ENCODE measurements around the gene PHF13.
A peak's percentile ranks its signal among the peaks of the same experiment; 100 is the strongest.
"Not testable (repeated sequence)": the region's sequence is repeated elsewhere in the genome, so short reads cannot be mapped to it uniquely, and the experiment has no call there.

Gene PHF13

GRCh38 chr1:6599991-6600390 is 13.5 kb upstream of the PHF13 start:
- not testable (repeated sequence) for DNase-seq
- intact Hi-C loops (cut with DNase I) = loop anchor here (10.0 kb wide), 1 partner anchor 45 kb away; the partner anchor contains the start of genes NOL9 and TAS1R1

GRCh38 chr1:6600410-6601048 is 13.0 kb upstream of the PHF13 start:
- intact Hi-C loops (cut with DNase I) = loop anchor here (10.0 kb wide), 1 partner anchor 46 kb away; the partner anchor contains the start of genes NOL9 and TAS1R1
- DNase-seq = peak in 5 of 42 donors; percentile 12 to 53 (median 22)

GRCh38 chr1:6601049-6601922 is 12.2 kb upstream of the PHF13 start:
- intact Hi-C loops (cut with DNase I) = loop anchor here (10.0 kb wide), 1 partner anchor 46 kb away; the partner anchor contains the start of genes NOL9 and TAS1R1
- peak in 41 of 42 donors; percentile 39 to 89 (median 72) for DNase-seq

GRCh38 chr1:6601923-6602668 is 11.4 kb upstream of the PHF13 start:
- DNase-seq = peak in 32 of 42 donors; percentile 24 to 73 (median 50)
- intact Hi-C loops (cut with DNase I) = loop anchor here (10.0 kb wide), 1 partner anchor 47 kb away; the partner anchor contains the start of genes NOL9 and TAS1R1

- DNase-seq = peak; percentile 40 to 97 (median 90)
- intact Hi-C loops (cut with DNase I) = loop anchor here (10.0 kb wide), 1 partner anchor 48 kb away; the partner anchor contains the start of genes NOL9 and TAS1R1
Observed at GRCh38 chr1:6602669-6603237, 10.8 kb upstream of the PHF13 start, which contains the start of gene KLHL21. KLHL21 (minus strand) TSS chr1:6602869; CDS start chr1:6602817, 52 bp downstream.

GRCh38 chr1:6603238-6603914 is 10.2 kb upstream of the PHF13 start:
- intact Hi-C loops (cut with DNase I) = loop anchor here (10.0 kb wide), 1 partner anchor 49 kb away; the partner anchor contains the start of genes NOL9 and TAS1R1
- DNase-seq = peak in 38 of 42 donors; percentile 34 to 87 (median 64)

GRCh38 chr1:6603915-6604558 is 9.5 kb upstream of the PHF13 start:
- peak in 35 of 42 donors; percentile 20 to 81 (median 58) for DNase-seq
- intact Hi-C loops (cut with DNase I) = loop anchor here (10.0 kb wide), 1 partner anchor 49 kb away; the partner anchor contains the start of genes NOL9 and TAS1R1

GRCh38 chr1:6612641-6613360 is 730 bp upstream of the PHF13 start:
- intact Hi-C loops (cut with DNase I) = no loop called here
- peak in 24 of 42 donors; percentile 13 to 68 (median 44) for DNase-seq

GRCh38 chr1:6614019-6614928 is 743 bp downstream of the PHF13 start:
- intact Hi-C loops (cut with DNase I) = no loop called here
- DNase-seq = peak in 38 of 42 donors; percentile 26 to 83 (median 62)

GRCh38 chr1:6614929-6615785 is 1.6 kb downstream of the PHF13 start:
- DNase-seq = peak in 13 of 42 donors; percentile 16 to 57 (median 32)
- intact Hi-C loops (cut with DNase I) = no loop called here

GRCh38 chr1:6619045-6619444 is 5.5 kb downstream of the PHF13 start:
- DNase-seq = peak in 9 of 42 donors; percentile 29 to 69 (median 49)
- intact Hi-C loops (cut with DNase I) = no loop called here

GRCh38 chr1:6621429-6622391 is 8.2 kb downstream of the PHF13 start:
- intact Hi-C loops (cut with DNase I) = loop anchor here (10.0 kb wide), 1 partner anchor 163 kb away; the partner anchor contains the start of gene CAMTA1

More at GRCh38 chr1:6621429-6622391, 8.2 kb downstream of the PHF13 start:
- no peak for DNase-seq
